GM13977 (cell line): ENCODE measurements around the gene DISC1.
"Not testable (repeated sequence)": the region's sequence is repeated elsewhere in the genome, so short reads cannot be mapped to it uniquely, and the experiment has no call there.

Experiments
- DNase-seq: peaks from one replicate; pipeline ENCODE4 v3.0.0; 2012; ENCODE audit warnings: low spot score
- CTCF ChIP-seq: IDR thresholded peaks from 2 replicates; pipeline ENCODE4 v1.5.1; 2012; ENCODE audit warnings: mild to moderate bottlenecking, control low read depth; ENCODE audit not compliant: insufficient read depth; ENCODE audit errors: extremely low read depth, missing control alignments
- in situ Hi-C: fragments of 300-500 bp; cut with MboI; formaldehyde crosslinking; loops from one replicate; pipeline ENCODE4 v1.12.0; 2022; ENCODE audit warnings: low sequenced_read_pairs, low pct_unique_long_range_greater_than_20kb, mixed read lengths, inconsistent platforms; ENCODE audit not compliant: unreplicated experiment

DISC1 gene

GRCh38 chr1:231939118-231939517, 312.5 kb downstream of the DISC1 start:
- DNase-seq: no peak
- no peak for TF ChIP-seq CTCF
- in situ Hi-C loops: no loop called here

- TF ChIP-seq CTCF: no peak
- in situ Hi-C loops: no loop called here
- no peak for DNase-seq
Observed at GRCh38 chr1:231940116-231940515, 313.5 kb downstream of the DISC1 start.

GRCh38 chr1:231940701-231941100, 314.1 kb downstream of the DISC1 start:
- in situ Hi-C loops: no loop called here
- no peak for TF ChIP-seq CTCF

GRCh38 chr1:231943084-231943483, 316.5 kb downstream of the DISC1 start:
- no peak for DNase-seq
- in situ Hi-C loops: no loop called here
- TF ChIP-seq CTCF: no peak

More at GRCh38 chr1:231940701-231941100, 314.1 kb downstream of the DISC1 start:
- DNase-seq: no peak

- DNase-seq, in situ Hi-C loops: not testable (repeated sequence)
Observed at GRCh38 chr1:231948102-231948501, 321.5 kb downstream of the DISC1 start.

- DNase-seq: no peak
- in situ Hi-C loops: no loop called here
- no peak for TF ChIP-seq CTCF
Observed at GRCh38 chr1:231949277-231950091, 322.9 kb downstream of the DISC1 start.

- no peak for TF ChIP-seq CTCF
- DNase-seq: no peak
- in situ Hi-C loops: no loop called here
Observed at GRCh38 chr1:231950331-231951128, 323.9 kb downstream of the DISC1 start.
